Keratinocyte (primary cell): ENCODE results near the gene HELZ.

Source experiments
- CTCF ChIP-seq, 3 experiments: IDR thresholded peaks in 1 of 3; conservative IDR thresholded peaks in 1 of 3; optimal IDR thresholded peaks in 1 of 3; 2 replicates in 2 of 3; 3 replicates in 1 of 3; pipeline versions ENCODE3 to v1.5.1; 2011; ENCODE audit warnings: low read length in 3 of 3, mild to moderate bottlenecking in 3 of 3, moderate library complexity in 2 of 3, control low read depth in 1 of 3, inconsistent platforms in 1 of 3; ENCODE audit not compliant: insufficient read depth in 2 of 3; ENCODE audit errors: extremely low read depth in 1 of 3
- EZH2 ChIP-seq: IDR thresholded peaks from one replicate; pipeline ENCODE4 v1.6.1; 2012; ENCODE audit warnings: inconsistent platforms, mild to moderate bottlenecking, low read length, moderate library complexity

- TF ChIP-seq CTCF (optimal IDR thresholded peaks at IDR 0.05 in 1 of 3, IDR thresholded peaks at IDR 0.05 in 1 of 3, conservative IDR thresholded peaks at IDR 0.05 in 1 of 3; ENCODE audit: extremely low read depth in 1 of 3, insufficient read depth in 2 of 3, low read length in 3 of 3) (no peak), EZH2 (no peak)
These were observed 20.3 kb downstream of the HELZ start for GRCh38 chr17:67224736-67225135.
